ENCODE results near the gene KCNH1.

The KCNH1 gene

DNA sequence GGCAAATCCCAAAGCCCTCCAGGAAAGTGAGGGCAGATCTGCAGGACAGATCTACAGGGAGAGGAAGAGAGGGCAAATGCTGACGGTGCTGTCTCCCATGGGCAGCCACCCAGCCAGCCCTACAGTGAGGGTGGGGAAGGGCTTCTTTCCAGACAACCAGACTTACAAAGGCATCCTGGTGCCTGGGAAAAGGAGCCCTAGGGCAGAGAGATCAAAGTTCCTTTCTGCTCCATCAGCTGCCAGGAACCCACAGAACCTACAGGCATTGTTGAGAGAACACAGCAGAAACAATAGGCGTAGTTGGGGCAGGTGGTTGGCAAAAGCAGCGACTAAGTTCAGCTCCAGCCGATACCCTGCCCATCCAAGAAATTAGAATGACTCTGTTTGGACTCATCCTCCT is 332.4 kb downstream of the KCNH1 start:
- DNase-seq (ENCODE audit: low spot score), result no peak
- TF ChIP-seq, protein P1, sequence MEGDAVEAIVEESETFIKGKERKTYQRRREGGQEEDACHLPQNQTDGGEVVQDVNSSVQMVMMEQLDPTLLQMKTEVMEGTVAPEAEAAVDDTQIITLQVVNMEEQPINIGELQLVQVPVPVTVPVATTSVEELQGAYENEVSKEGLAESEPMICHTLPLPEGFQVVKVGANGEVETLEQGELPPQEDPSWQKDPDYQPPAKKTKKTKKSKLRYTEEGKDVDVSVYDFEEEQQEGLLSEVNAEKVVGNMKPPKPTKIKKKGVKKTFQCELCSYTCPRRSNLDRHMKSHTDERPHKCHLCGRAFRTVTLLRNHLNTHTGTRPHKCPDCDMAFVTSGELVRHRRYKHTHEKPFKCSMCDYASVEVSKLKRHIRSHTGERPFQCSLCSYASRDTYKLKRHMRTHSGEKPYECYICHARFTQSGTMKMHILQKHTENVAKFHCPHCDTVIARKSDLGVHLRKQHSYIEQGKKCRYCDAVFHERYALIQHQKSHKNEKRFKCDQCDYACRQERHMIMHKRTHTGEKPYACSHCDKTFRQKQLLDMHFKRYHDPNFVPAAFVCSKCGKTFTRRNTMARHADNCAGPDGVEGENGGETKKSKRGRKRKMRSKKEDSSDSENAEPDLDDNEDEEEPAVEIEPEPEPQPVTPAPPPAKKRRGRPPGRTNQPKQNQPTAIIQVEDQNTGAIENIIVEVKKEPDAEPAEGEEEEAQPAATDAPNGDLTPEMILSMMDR (IDR thresholded peaks at IDR 0.05; ENCODE audit: extremely low read depth, missing control alignments), result no peak

DNA sequence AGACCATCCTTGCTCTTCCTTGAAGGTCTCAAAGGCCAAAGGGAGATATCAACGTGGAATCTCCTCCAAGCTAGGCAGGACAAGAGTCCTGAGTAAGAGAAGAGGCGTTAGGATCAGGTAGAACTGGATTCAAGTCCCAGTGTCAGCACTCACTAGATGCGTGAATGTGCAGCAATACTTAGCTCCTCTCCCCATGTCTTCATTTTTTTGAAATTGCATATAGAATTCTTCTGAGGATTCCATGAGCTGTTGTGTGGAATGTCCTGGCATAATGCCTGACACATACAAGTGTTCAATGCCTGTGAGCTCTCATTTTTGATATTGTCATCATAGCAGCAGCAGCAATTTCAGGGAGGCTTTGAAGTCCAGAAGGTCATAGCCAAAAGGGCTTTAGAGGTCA is 333.2 kb downstream of the KCNH1 start:
- TF ChIP-seq, protein P1 (IDR thresholded peaks at IDR 0.05; ENCODE audit: extremely low read depth, missing control alignments), result no peak
- DNase-seq (ENCODE audit: low spot score), result no peak

DNA sequence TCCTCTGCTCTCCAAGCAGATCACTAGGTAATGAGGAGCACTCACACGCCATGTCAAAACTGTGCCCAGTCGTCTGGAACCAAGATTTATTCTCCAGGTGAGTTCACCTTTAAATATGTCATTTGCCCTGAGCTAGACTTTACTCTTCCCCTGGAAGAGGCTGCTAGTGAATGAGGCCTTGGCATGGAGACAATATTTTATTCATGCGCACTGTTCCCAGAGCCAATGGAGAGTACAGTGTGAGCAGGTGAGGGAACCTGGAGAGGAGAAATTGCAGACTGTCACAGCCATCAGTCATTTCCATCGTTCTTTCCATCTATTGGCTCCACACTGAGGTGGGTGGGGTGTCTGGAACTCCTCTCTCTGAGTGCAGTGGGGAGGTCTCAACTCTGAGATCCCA is 333.6 kb downstream of the KCNH1 start:
- no peak for DNase-seq (ENCODE audit: low spot score)
- TF ChIP-seq, protein P1 (IDR thresholded peaks at IDR 0.05; ENCODE audit: extremely low read depth, missing control alignments), result no peak

DNA sequence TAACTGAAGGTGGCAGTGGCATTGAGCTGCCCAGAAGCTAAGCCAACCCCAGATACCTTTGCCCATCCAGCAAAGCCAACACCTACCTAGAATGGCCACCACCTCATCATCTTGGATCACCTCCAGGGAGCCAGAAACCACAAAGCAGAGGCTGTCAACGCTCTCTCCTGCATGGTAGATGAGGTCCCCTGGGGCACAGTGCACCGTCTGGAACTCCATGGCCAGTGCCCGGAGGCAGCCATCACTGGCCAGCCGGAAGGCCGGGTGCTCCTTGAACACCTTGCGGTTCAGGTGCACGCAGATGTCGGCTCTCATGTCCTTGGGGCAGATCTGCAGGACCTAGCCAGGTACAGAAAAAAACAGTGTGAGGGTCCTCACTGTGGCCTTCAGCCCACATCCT is 336.5 kb downstream of the KCNH1 start:
- TF ChIP-seq, protein P1 (IDR thresholded peaks at IDR 0.05; ENCODE audit: extremely low read depth, missing control alignments), result no peak
- no peak for DNase-seq (ENCODE audit: low spot score)

DNA sequence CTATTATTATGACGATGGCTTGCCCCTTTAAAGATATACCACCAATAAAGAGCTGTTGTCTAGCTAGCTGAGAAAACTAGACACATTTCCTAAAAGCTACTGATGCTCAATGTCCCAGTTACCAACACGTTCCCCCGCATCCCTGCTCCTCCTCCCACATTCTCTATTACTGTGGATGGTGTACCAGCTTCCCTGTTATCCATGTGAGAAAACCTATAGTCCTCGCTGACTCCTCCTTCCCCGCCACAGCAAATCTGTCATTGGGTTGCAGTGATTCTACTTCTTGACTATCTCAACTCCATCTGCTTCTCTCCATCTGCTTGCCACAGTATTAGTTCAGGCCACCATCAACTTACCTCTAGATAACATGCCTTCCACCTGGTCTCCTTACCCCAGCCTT is 337.5 kb downstream of the KCNH1 start:
- no peak for DNase-seq (ENCODE audit: low spot score)
- TF ChIP-seq, protein P1 (IDR thresholded peaks at IDR 0.05; ENCODE audit: extremely low read depth, missing control alignments), result no peak

DNA sequence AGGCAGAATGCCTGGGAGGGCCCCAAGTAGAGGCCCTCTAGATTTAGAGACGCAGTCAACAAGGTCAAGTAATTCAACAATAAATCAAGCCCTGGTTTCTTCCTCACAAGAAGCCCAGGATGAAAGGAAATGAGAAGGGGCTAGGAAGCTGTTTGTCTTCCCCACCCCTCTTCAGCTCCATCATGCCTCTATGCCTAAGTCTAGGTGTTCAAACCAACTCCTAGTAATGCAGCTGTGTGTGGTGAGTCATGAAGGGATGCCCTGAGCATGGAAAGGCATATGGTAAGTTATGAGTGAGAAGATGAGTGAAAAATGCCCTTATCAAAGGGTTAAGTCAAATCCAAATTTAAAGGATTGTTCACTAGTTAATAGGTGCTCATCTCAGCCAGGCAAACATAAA is 339.5 kb downstream of the KCNH1 start:
- TF ChIP-seq, protein P1 (IDR thresholded peaks at IDR 0.05; ENCODE audit: extremely low read depth, missing control alignments), result no peak
- no peak for DNase-seq (ENCODE audit: low spot score)

DNA sequence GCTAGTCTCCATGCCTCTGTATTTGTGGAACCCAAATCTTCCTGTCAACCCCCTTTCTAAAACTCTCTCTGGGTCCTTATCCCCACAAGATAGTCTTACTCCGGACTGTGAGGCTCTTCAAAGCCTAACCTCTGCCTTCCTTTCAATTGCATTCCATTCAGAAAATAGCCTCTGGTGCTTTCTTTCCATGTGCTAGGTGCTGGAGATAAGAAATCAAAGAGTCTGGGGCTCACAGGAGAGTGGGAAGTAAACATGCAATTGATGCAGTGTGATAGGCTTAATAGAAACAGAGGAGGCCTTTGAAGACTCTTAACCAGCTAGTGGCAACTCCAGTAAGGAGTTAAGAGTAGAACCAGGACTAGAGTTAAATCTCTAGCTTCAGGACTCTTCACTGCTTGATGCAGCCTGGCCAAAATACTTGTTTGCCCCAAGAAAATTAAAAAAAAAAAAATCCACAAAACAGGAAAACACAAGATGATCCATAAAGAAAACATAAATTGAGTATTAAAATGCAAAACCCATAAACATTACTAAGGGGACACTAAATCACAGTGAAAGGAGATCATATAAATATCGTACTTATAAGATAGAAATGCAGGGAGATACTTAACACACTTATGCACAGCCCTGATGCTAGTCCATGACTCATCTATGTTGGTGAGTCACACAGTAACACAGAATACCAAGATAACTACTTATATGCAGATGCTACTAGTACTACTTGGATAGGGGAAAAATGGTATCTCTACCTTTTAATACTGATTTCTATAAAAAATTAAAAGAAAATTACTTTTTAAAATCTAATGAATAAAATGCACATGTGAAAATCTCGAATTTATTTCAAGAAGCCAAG is 341.5 kb downstream of the KCNH1 start:
- TF ChIP-seq, protein P1 (IDR thresholded peaks at IDR 0.05; ENCODE audit: extremely low read depth, missing control alignments), result no peak
- DNase-seq (ENCODE audit: low spot score), result no peak
